OCI-LY1 (cell line): ENCODE measurements around the gene EYS.

ENCODE experiments used
- H2AFZ ChIP-seq: fragments of 200-600 bp; sonication (generic), shearing (Covaris generic); 2 replicates; pipeline ENCODE4 v1.6.0; 2014; ENCODE audit warnings: antibody characterized with exemption, mild to moderate bottlenecking, low read length
- H3F3A ChIP-seq: fragments of 200-600 bp; sonication (generic), shearing (Covaris generic); 2 replicates; pipeline ENCODE4 v1.6.0; 2014; ENCODE audit warnings: mild to moderate bottlenecking, antibody characterized with exemption, low read length, moderate library complexity; ENCODE audit not compliant: insufficient read depth
- H3K27ac ChIP-seq: fragments of 200-600 bp; sonication (generic); 2 replicates; pipeline ENCODE4 v1.5.1; 2014; ENCODE audit warnings: low read length, mixed run types, mild to moderate bottlenecking, low read depth; ENCODE audit not compliant: poor library complexity, severe bottlenecking
- H3K27me3 ChIP-seq: fragments of 200-600 bp; sonication (generic); 2 replicates; pipeline ENCODE4 v1.6.0; 2014; ENCODE audit warnings: antibody characterized with exemption, mild to moderate bottlenecking, low read length, moderate library complexity; ENCODE audit not compliant: insufficient read depth
- H3K36me3 ChIP-seq: fragments of 200-600 bp; sonication (generic); 2 replicates; pipeline ENCODE4 v1.6.1; 2014; ENCODE audit warnings: mild to moderate bottlenecking, antibody characterized with exemption, low read length, moderate library complexity, mixed read lengths; ENCODE audit not compliant: insufficient read depth
- H3K4me1 ChIP-seq: fragments of 200-600 bp; sonication (generic); 2 replicates; pipeline ENCODE4 v1.5.1; 2014; ENCODE audit warnings: mild to moderate bottlenecking, low read length, moderate library complexity; ENCODE audit not compliant: insufficient read depth, severe bottlenecking
- H3K4me2 ChIP-seq: fragments of 200-600 bp; sonication (generic), shearing (Covaris generic); 2 replicates; pipeline ENCODE4 v1.6.1; 2014; ENCODE audit warnings: low read length
- H3K4me3 ChIP-seq: fragments of 200-600 bp; sonication (generic); 2 replicates; pipeline ENCODE4 v1.5.1; 2014; ENCODE audit warnings: low read length, low read depth, mild to moderate bottlenecking, mixed read lengths; ENCODE audit not compliant: poor library complexity, severe bottlenecking
- H3K79me2 ChIP-seq: fragments of 200-600 bp; shearing (Covaris generic); 2 replicates; pipeline ENCODE4 v1.6.1; 2016; ENCODE audit warnings: mixed run types, low read length, mixed read lengths; ENCODE audit not compliant: insufficient read depth
- H3K9ac ChIP-seq: fragments of 200-600 bp; sonication (generic), shearing (Covaris generic); 2 replicates; pipeline ENCODE4 v1.6.1; 2014; ENCODE audit warnings: mild to moderate bottlenecking, low read length, mixed read lengths
- H3K9me2 ChIP-seq: fragments of 200-600 bp; sonication (generic), shearing (Covaris generic); 2 replicates; pipeline ENCODE4 v1.6.1; 2014; ENCODE audit warnings: low read depth, mild to moderate bottlenecking, low read length, mixed read lengths
- H3K9me3 ChIP-seq: fragments of 200-600 bp; shearing (Covaris generic); 2 replicates; pipeline ENCODE4 v1.6.1; 2014; ENCODE audit warnings: low read length, mixed read lengths
- H4K20me1 ChIP-seq: fragments of 200-600 bp; sonication (generic), shearing (Covaris generic); 2 replicates; pipeline ENCODE4 v1.6.0; 2016; ENCODE audit warnings: mild to moderate bottlenecking, low read length; ENCODE audit not compliant: insufficient read depth
- CTCF ChIP-seq: fragments of 200-600 bp; sonication (generic), shearing (Covaris generic); IDR thresholded peaks from 2 replicates; pipeline ENCODE4 v1.5.1; 2017; ENCODE audit warnings: mild to moderate bottlenecking, antibody characterized with exemption, low read length, moderate library complexity, mixed read lengths
- EZH2 ChIP-seq: fragments of 200-600 bp; sonication (generic), shearing (Covaris generic); IDR thresholded peaks from 2 replicates; pipeline ENCODE4 v1.8.0; 2017; ENCODE audit warnings: borderline replicate concordance, mixed run types, mild to moderate bottlenecking, antibody characterized with exemption, low read length, moderate library complexity, mixed read lengths

The EYS gene

DNA sequence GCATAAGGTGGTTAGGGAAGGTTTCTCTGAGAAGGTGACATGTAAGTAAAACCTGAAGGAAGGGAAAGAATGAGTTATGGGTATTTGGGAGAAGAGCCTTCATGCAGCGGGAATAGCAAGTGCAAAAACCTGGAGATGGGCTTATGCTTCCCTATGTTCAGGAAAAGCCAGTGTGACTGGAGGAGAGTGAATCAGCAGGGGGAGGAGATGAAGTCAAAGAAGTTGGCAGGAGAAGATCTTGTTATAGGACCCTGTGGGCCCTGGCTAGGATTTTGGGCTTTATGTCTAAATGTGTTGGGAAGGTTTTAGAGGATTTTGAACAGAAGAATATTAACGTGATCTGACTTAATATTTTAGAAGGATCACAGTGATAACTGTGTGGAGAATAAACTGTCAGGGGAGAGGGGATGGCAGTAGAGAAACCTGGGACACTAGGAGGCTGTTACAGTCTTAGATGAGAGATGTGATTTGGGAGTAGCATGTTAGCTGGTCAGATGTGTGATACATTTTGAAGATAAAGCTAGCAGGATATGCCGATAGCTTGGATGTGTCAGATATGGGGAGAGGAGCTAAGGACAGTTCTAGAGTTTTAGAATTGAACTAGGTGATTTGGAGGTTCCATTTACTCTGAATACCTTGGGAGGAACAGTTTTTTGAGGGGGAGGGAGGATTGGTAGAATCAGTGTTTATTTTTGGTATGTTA is 2030.5 kb downstream of the EYS start:
- Histone ChIP-seq H3K79me2 (peaks cover 80% of the 10 kb centered on the region), H3F3A (no peaks in the 10 kb centered on the region), H3K36me3 (peaks cover 23% of the 10 kb centered on the region), H3K9me3 (no peaks in the 10 kb centered on the region), H3K9me2 (no peaks in the 10 kb centered on the region), H4K20me1 (no peaks in the 10 kb centered on the region), H3K27ac (no peak overlapping the region), H2AFZ (no peak overlapping the region), H3K4me2 (no peak overlapping the region), H3K27me3 (no peaks in the 10 kb centered on the region), H3K9ac (no peak overlapping the region), H3K4me3 (no peak overlapping the region), H3K4me1 (peaks cover 8% of the 10 kb centered on the region)
- TF ChIP-seq EZH2, result no peak
- TF ChIP-seq CTCF, result no peak

GRCh38 chr6:63675138-63675537 is 2031.9 kb downstream of the EYS start:
- no peak overlapping the region for H2AFZ ChIP-seq
- H3K9me3 ChIP-seq, result no peaks in the 10 kb centered on the region
- no peak overlapping the region for H3K4me2 ChIP-seq
- H3K36me3 ChIP-seq, result peaks cover 14% of the 10 kb centered on the region
- TF ChIP-seq EZH2 (no peak), CTCF (no peak)
- H3F3A ChIP-seq, result no peaks in the 10 kb centered on the region
- H3K4me3 ChIP-seq, result no peak overlapping the region
- no peaks in the 10 kb centered on the region for H4K20me1 ChIP-seq
- peaks cover 78% of the 10 kb centered on the region for H3K79me2 ChIP-seq
- H3K9ac ChIP-seq, result no peak overlapping the region
- peaks cover 8% of the 10 kb centered on the region for H3K4me1 ChIP-seq
- no peak overlapping the region for H3K27ac ChIP-seq
- no peaks in the 10 kb centered on the region for H3K9me2 ChIP-seq
- H3K27me3 ChIP-seq, result no peaks in the 10 kb centered on the region

DNA sequence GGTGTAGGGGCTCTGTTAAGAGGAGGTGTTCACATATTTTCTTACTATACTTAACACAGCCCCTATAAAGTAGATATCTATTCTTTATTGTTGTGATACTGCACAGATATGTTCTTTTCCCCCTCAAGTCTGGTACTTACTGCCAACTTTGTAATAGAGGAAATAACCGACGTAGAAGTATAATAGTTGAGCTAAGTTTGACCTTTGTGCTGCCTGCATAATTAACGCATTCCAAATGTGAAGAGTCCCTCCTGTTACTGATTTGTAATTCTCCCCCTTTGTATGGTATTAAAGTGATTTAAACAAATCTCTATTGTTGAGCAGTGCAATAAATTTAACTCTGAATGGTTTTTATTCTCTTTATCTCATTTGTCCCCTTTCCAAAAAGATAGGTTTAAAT is 2032.4 kb downstream of the EYS start:
- no peak overlapping the region for H3K9ac ChIP-seq
- H3K9me2 ChIP-seq, result no peaks in the 10 kb centered on the region
- H4K20me1 ChIP-seq, result no peaks in the 10 kb centered on the region
- no peak overlapping the region for H2AFZ ChIP-seq
- H3K79me2 ChIP-seq, result peaks cover 78% of the 10 kb centered on the region
- H3K27ac ChIP-seq, result no peak overlapping the region
- H3K4me3 ChIP-seq, result no peak overlapping the region
- H3F3A ChIP-seq, result no peaks in the 10 kb centered on the region
- H3K9me3 ChIP-seq, result no peaks in the 10 kb centered on the region
- TF ChIP-seq EZH2 (no peak), CTCF (no peak)
- peaks cover 9% of the 10 kb centered on the region for H3K36me3 ChIP-seq
- H3K27me3 ChIP-seq, result no peaks in the 10 kb centered on the region
- H3K4me1 ChIP-seq, result peaks cover 8% of the 10 kb centered on the region
- H3K4me2 ChIP-seq, result no peak overlapping the region
